ENCODE data around the gene ALDH2. TPM values are rescaled to one million over a fixed set of nuclear protein-coding genes. Genes with fewer than 3 reads are reported as not detected.
A peak's percentile ranks its signal among the peaks of the same experiment; 100 is the strongest.
"Not testable (repeated sequence)": the region's sequence is repeated elsewhere in the genome, so short reads cannot be mapped to it uniquely, and the experiment has no call there.

Gene ALDH2
- total RNA-seq, 3 donors from 2014 or later (not counting 1 experiment from before 2014, with no cell fraction given) = 2.6 to 8.2 (median 3.8) TPM

GRCh38 chr12:111822886-111823285, 56.2 kb downstream of the ALDH2 start:
- H3K9me3 ChIP-seq (ENCODE audit: control insufficient read depth, insufficient read depth, low read length) = no peaks in the 10 kb centered on the region
- H3K36me3 ChIP-seq (ENCODE audit: control insufficient read depth, insufficient read depth, low read length) = no peaks in the 10 kb centered on the region
- no peak overlapping the region for H3K4me3 ChIP-seq (ENCODE audit: low read length)
- Mint-ChIP-seq H3K9me3 (no peaks in the 10 kb centered on the region), H3K4me3 (no peak overlapping the region), H3K4me1 (no peaks in the 10 kb centered on the region), H3K27ac (no peak overlapping the region), H3K36me3 (no peaks in the 10 kb centered on the region), H3K27me3 (ENCODE audit: low read depth in 2 of 2) (peaks cover 8 to 41% of the 10 kb centered on the region in 2 donors)
- DNase-seq (no peak), ATAC-seq (no peak)
- 75% methylated on average over 1 of the region's 2 CpGs for WGBS (ENCODE audit: insufficient coverage)
- no peaks in the 10 kb centered on the region for H3K4me1 ChIP-seq (ENCODE audit: control insufficient read depth, insufficient read depth, low read length)
- H3K27me3 ChIP-seq (ENCODE audit: control insufficient read depth, insufficient read depth, low read length) = no peaks in the 10 kb centered on the region
- no peak for TF ChIP-seq CTCF (IDR thresholded peaks at IDR 0.05)
- H3K27ac ChIP-seq (ENCODE audit: low read length) = no peak overlapping the region
- intact Hi-C loops (cut with micrococcal nuclease) = no loop called here

GRCh38 chr12:111823891-111824290, 57.2 kb downstream of the ALDH2 start:
- Histone ChIP-seq H3K36me3 (ENCODE audit: control insufficient read depth, insufficient read depth, low read length) (no peaks in the 10 kb centered on the region), H3K4me1 (ENCODE audit: control insufficient read depth, insufficient read depth, low read length) (no peaks in the 10 kb centered on the region), H3K27me3 (ENCODE audit: control insufficient read depth, insufficient read depth, low read length) (no peaks in the 10 kb centered on the region), H3K4me3 (ENCODE audit: low read length) (no peak overlapping the region), H3K9me3 (ENCODE audit: control insufficient read depth, insufficient read depth, low read length) (no peaks in the 10 kb centered on the region), H3K27ac (ENCODE audit: low read length) (no peak overlapping the region)
- Mint-ChIP-seq H3K4me3 (no peak overlapping the region), H3K4me1 (no peaks in the 10 kb centered on the region), H3K27me3 (ENCODE audit: low read depth in 2 of 2) (peaks cover 8 to 33% of the 10 kb centered on the region in 2 donors), H3K9me3 (no peaks in the 10 kb centered on the region), H3K36me3 (no peaks in the 10 kb centered on the region), H3K27ac (no peak overlapping the region)
- ATAC-seq (no peak), DNase-seq (no peak)
- TF ChIP-seq CTCF (IDR thresholded peaks at IDR 0.05) = no peak
- 75% methylated on average over 3 of the region's 3 CpGs for WGBS (ENCODE audit: insufficient coverage)
- intact Hi-C loops (cut with micrococcal nuclease) = no loop called here

DNA sequence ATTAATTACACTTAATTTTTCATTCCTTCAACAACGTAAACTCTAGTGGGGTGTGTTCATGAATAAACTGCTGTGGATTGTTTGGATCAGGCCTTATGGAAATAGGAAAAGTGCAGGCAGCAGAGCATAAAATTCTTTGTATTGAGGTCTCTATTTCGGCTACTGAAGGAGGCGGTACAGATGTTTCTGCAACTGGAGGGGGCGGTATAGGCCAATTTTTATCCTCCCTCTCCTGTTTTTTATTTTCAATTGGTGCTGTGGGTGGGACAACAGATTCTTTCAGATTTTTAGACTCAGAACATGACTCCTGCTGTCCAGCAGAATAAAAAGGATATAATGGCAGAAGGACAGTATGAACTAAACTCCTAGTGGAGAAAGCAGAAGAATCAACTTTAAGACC, 57.6 kb downstream of the ALDH2 start:
- H3K27me3 Mint-ChIP-seq (ENCODE audit: low read depth in 2 of 2) = peaks cover 7 to 31% of the 10 kb centered on the region in 2 donors
- H3K4me1 Mint-ChIP-seq; intact Hi-C loops (cut with micrococcal nuclease): not testable (repeated sequence)

DNA sequence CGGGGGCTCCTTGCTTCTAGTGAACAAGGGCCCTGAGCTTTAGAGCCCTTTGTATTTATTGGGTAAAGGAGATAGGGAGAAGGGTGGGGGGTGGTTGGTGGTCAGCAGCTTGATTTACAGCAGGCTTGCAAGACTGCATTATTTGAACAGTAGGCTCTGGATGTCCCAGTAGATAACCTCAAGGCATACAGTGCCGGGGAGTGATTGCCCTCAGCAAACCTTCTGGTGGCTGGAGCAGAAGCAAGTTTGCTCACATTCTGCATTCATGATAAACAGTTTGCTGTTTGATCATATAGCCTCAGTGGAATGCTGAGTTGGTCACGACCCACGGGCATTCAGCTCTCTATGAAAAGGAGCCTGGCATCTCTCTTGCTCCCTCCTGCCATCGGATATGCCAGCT, 58.8 kb downstream of the ALDH2 start:
- Mint-ChIP-seq H3K9me3 (no peaks in the 10 kb centered on the region), H3K4me1 (no peaks in the 10 kb centered on the region), H3K27ac (no peak overlapping the region), H3K36me3 (no peaks in the 10 kb centered on the region), H3K27me3 (ENCODE audit: low read depth in 2 of 2) (peaks cover 4 to 19% of the 10 kb centered on the region in 2 donors), H3K4me3 (no peak overlapping the region)
- Histone ChIP-seq H3K27me3 (ENCODE audit: control insufficient read depth, insufficient read depth, low read length) (no peaks in the 10 kb centered on the region), H3K36me3 (ENCODE audit: control insufficient read depth, insufficient read depth, low read length) (no peaks in the 10 kb centered on the region), H3K4me1 (ENCODE audit: control insufficient read depth, insufficient read depth, low read length) (no peaks in the 10 kb centered on the region), H3K9me3 (ENCODE audit: control insufficient read depth, insufficient read depth, low read length) (no peaks in the 10 kb centered on the region), H3K27ac (ENCODE audit: low read length) (no peak overlapping the region), H3K4me3 (ENCODE audit: low read length) (no peak overlapping the region)
- no peak for TF ChIP-seq CTCF (IDR thresholded peaks at IDR 0.05)
- 83% methylated on average over 5 of the region's 5 CpGs for WGBS (ENCODE audit: insufficient coverage)
- intact Hi-C loops (cut with micrococcal nuclease) = no loop called here
- ATAC-seq = no peak
- no peak for DNase-seq

More for the DNA sequence above, 57.6 kb downstream of the ALDH2 start:
- H3K4me1 ChIP-seq (ENCODE audit: control insufficient read depth, insufficient read depth, low read length); H3K4me3 ChIP-seq (ENCODE audit: low read length); H3K9me3 Mint-ChIP-seq; H3K9me3 ChIP-seq (ENCODE audit: control insufficient read depth, insufficient read depth, low read length); H3K36me3 Mint-ChIP-seq; ATAC-seq; H3K27me3 ChIP-seq (ENCODE audit: control insufficient read depth, insufficient read depth, low read length); H3K36me3 ChIP-seq (ENCODE audit: control insufficient read depth, insufficient read depth, low read length); H3K27ac Mint-ChIP-seq; H3K4me3 Mint-ChIP-seq; H3K27ac ChIP-seq (ENCODE audit: low read length): not testable (repeated sequence)
- DNase-seq = peak in 1 of 2 donors; percentile 31
- WGBS (ENCODE audit: insufficient coverage) = 61% methylated on average over 3 of the region's 4 CpGs
